ENCODE results near the gene FRAT1. TPM values are rescaled to one million over a fixed set of nuclear protein-coding genes. Genes with fewer than 3 reads are reported as not detected.

The FRAT1 gene
- polyA plus RNA-seq, 1 experiment: 1.1 TPM

- POLR2A ChIA-PET: interaction anchor here (0.8 kb wide), 1 partner anchor 49 kb away, joined by 5 read pairs; no protein-coding TSS in a partner anchor
- CTCF ChIA-PET: no interaction called here
- H3K27me3 ChIP-seq (ENCODE audit: control insufficient read depth, insufficient read depth, low read length): no peaks in the 10 kb centered on the region
Observed at GRCh38 chr10:97365761-97366351, 46.8 kb downstream of the FRAT1 start.

GRCh38 chr10:97366572-97366971 lies 47.5 kb downstream of the FRAT1 start:
- ChIA-PET CTCF (no interaction called here), POLR2A (no interaction called here)
- H3K27ac ChIP-seq (ENCODE audit: low read depth, low read length): no peak overlapping the region
- H3K9me3 ChIP-seq (ENCODE audit: control insufficient read depth, insufficient read depth, low read length): no peaks in the 10 kb centered on the region
- H3K27me3 ChIP-seq (ENCODE audit: control insufficient read depth, insufficient read depth, low read length): no peaks in the 10 kb centered on the region
- no peak for DNase-seq (ENCODE audit: low read depth, low spot score)
- no peak for TF ChIP-seq CTCF (IDR thresholded peaks at IDR 0.05; ENCODE audit: low read depth, low read length)
- H3K4me3 ChIP-seq (ENCODE audit: low read depth, low read length): no peak overlapping the region

More at GRCh38 chr10:97365761-97366351, 46.8 kb downstream of the FRAT1 start:
- H3K27ac ChIP-seq (ENCODE audit: low read depth, low read length): no peak overlapping the region
- no peak overlapping the region for H3K4me3 ChIP-seq (ENCODE audit: low read depth, low read length)
- no peak for DNase-seq (ENCODE audit: low read depth, low spot score)
- TF ChIP-seq CTCF (IDR thresholded peaks at IDR 0.05; ENCODE audit: low read depth, low read length): no peak
- no peaks in the 10 kb centered on the region for H3K9me3 ChIP-seq (ENCODE audit: control insufficient read depth, insufficient read depth, low read length)

- DNase-seq (ENCODE audit: low read depth, low spot score): no peak
- H3K27ac ChIP-seq (ENCODE audit: low read depth, low read length): no peak overlapping the region
- H3K4me3 ChIP-seq (ENCODE audit: low read depth, low read length): no peak overlapping the region
- no peaks in the 10 kb centered on the region for H3K9me3 ChIP-seq (ENCODE audit: control insufficient read depth, insufficient read depth, low read length)
- TF ChIP-seq CTCF (IDR thresholded peaks at IDR 0.05; ENCODE audit: low read depth, low read length): no peak
- ChIA-PET CTCF (no interaction called here), POLR2A (no interaction called here)
- H3K27me3 ChIP-seq (ENCODE audit: control insufficient read depth, insufficient read depth, low read length): no peaks in the 10 kb centered on the region
Observed at GRCh38 chr10:97367126-97367649, 48.1 kb downstream of the FRAT1 start.

Small RNA genes within 50 kb of the gene (small RNA-seq; reads per million reads assigned to genes)
- not detected for gene RF00017 (ENCODE audit: insufficient read length, low read depth)

Other genes with a start within 250 kb of the FRAT1 start
- 0.01 and 0.02 TPM in 2 replicates for gene SLIT1, start 133.3 kb upstream of the FRAT1 start, polyA plus RNA-seq (2011; rRNA removed)
- gene ARHGAP19, start 26.6 kb upstream of the FRAT1 start, polyA plus RNA-seq (2011; rRNA removed): 7.8 and 8.6 TPM in 2 replicates
- 2.4 and 2.6 TPM in 2 replicates for gene FRAT2, start 15.5 kb downstream of the FRAT1 start, polyA plus RNA-seq (2011; rRNA removed)
- gene RRP12, start 82.1 kb downstream of the FRAT1 start, polyA plus RNA-seq (2011; rRNA removed): 10.6 and 13.4 TPM in 2 replicates
- 452 and 459 TPM in 2 replicates for gene PGAM1, start 106.9 kb downstream of the FRAT1 start, polyA plus RNA-seq (2011; rRNA removed)
- gene EXOSC1, start 126.7 kb downstream of the FRAT1 start, polyA plus RNA-seq (2011; rRNA removed): 47.6 and 50.8 TPM in 2 replicates
- gene ZDHHC16, start 126.9 kb downstream of the FRAT1 start, polyA plus RNA-seq (2011; rRNA removed): 64.5 and 69.6 TPM in 2 replicates
- 71.5 and 80.2 TPM in 2 replicates for gene MMS19, start 179.2 kb downstream of the FRAT1 start, polyA plus RNA-seq (2011; rRNA removed)
- 15.5 and 20.3 TPM in 2 replicates for gene UBTD1, start 179.7 kb downstream of the FRAT1 start, polyA plus RNA-seq (2011; rRNA removed)